Uterus (tissue), 4 donors: ENCODE data around the gene MRC2. TPM values are rescaled to one million over a fixed set of nuclear protein-coding genes. Genes with fewer than 3 reads are reported as not detected.

Source experiments
- DNase-seq, 2 donors: peaks; one replicate each; pipeline ENCODE4 v3.0.0-alpha.2; 2019 to 2020
- H3K27ac ChIP-seq, 2 donors: fragments of 200-600 bp; sonication (generic); 1 replicate in 1 of 2; 2 replicates in 1 of 2; pipeline ENCODE4 v1.5.1; 2016 to 2018
- H3K27me3 ChIP-seq, 2 donors: fragments of 200-600 bp; sonication (generic); one replicate each; pipeline ENCODE4 v1.5.1; 2018 to 2019; ENCODE audit warnings: control low read depth in 1 of 2
- H3K36me3 ChIP-seq, 2 donors: fragments of 200-600 bp; sonication (generic); one replicate each; pipeline ENCODE4 v1.5.1; 2019; ENCODE audit warnings: control low read depth in 1 of 2
- H3K4me1 ChIP-seq, 2 donors: fragments of 200-600 bp; sonication (generic); one replicate each; pipeline ENCODE4 v1.5.1; 2018 to 2019; ENCODE audit warnings: control low read depth in 1 of 2
- H3K4me3 ChIP-seq, 2 donors: fragments of 200-600 bp; sonication (generic); 1 replicate in 1 of 2; 2 replicates in 1 of 2; pipeline ENCODE4 v1.5.1; 2018 to 2019; ENCODE audit warnings: mild to moderate bottlenecking in 1 of 2
- H3K9me3 ChIP-seq, 2 donors: fragments of 200-600 bp; sonication (generic); one replicate each; pipeline ENCODE4 v1.5.1; 2019; ENCODE audit warnings: control low read depth in 1 of 2
- POLR2A ChIP-seq, 2 donors: fragments of 450-650 bp; IDR thresholded peaks; one replicate each; pipeline ENCODE4 v1.6.1; 2016; ENCODE audit warnings: antibody characterized with exemption in 2 of 2, mild to moderate bottlenecking in 1 of 2, moderate library complexity in 1 of 2
- intact Hi-C: fragments of 100-400 bp; cut with DNase I; formaldehyde crosslinking; loops from one replicate; pipeline ENCODE4 v1.15.1; 2023; ENCODE audit warnings: low total_unique reads
- total RNA-seq, 4 donors: library from RNA; depleted of rRNA in 3 of 4; stranded (reverse); fragments of >200 nt in 3 of 4; gene quantifications; one replicate each; pipeline versions ENCODE4 v1.1.0 to v1.2.4, GENCODE V29; 2014 to 2023
- TF ChIP-seq, protein P1 (sequence below), 4 experiments: fragments of 200-600 bp in 2 of 4; fragments of 450-650 bp in 2 of 4; sonication (generic) in 2 of 4; IDR thresholded peaks; one replicate each; pipeline ENCODE4 v1.5.1; 2016 to 2019; ENCODE audit warnings: antibody characterized with exemption in 4 of 4, mild to moderate bottlenecking in 2 of 4, moderate library complexity in 1 of 4
- donor health status: DM: yes; HTN: yes; CAD: no.

Gene MRC2
- total RNA-seq, 4 donors from 2014 or later: 30.7 to 273 (median 102) TPM

DNA sequence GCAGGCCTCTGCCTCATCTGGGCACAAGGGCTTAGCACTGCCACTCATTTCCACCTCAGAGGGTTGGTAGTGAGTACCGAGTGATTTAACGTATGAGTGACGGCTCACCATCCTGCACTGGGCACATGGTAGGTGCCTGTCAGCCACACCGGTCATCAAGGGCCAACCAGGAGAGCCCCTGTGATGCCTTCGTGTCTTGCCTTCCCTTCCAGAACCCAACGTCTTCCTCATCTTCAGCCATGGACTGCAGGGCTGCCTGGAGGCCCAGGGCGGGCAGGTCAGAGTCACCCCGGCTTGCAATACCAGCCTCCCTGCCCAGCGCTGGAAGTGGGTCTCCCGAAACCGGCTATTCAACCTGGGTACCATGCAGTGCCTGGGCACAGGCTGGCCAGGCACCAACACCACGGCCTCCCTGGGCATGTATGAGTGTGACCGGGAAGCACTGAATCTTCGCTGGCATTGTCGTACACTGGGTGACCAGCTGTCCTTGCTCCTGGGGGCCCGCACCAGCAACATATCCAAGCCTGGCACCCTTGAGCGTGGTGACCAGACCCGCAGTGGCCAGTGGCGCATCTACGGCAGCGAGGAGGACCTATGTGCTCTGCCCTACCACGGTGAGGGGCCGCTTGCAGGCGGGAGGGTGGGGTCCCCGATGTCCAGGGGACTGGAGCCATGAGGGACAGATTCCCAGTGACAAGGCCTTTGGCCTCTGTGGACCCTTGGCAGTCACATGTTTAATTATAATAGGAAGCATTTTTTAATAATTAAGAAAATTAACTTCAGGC lies 37.1 kb downstream of the MRC2 start:
- intact Hi-C loops: no loop called here
- no peak for DNase-seq
- Histone ChIP-seq H3K4me3 (no peak overlapping the region), H3K27me3 (no peaks in the 10 kb centered on the region), H3K9me3 (peaks cover 0 to 4% of the 10 kb centered on the region in 2 donors), H3K4me1 (no peaks in the 10 kb centered on the region), H3K36me3 (no peaks in the 10 kb centered on the region), H3K27ac (no peak overlapping the region)
- no peak for TF ChIP-seq POLR2A (IDR thresholded peaks at IDR 0.05)
- TF ChIP-seq, protein P1, sequence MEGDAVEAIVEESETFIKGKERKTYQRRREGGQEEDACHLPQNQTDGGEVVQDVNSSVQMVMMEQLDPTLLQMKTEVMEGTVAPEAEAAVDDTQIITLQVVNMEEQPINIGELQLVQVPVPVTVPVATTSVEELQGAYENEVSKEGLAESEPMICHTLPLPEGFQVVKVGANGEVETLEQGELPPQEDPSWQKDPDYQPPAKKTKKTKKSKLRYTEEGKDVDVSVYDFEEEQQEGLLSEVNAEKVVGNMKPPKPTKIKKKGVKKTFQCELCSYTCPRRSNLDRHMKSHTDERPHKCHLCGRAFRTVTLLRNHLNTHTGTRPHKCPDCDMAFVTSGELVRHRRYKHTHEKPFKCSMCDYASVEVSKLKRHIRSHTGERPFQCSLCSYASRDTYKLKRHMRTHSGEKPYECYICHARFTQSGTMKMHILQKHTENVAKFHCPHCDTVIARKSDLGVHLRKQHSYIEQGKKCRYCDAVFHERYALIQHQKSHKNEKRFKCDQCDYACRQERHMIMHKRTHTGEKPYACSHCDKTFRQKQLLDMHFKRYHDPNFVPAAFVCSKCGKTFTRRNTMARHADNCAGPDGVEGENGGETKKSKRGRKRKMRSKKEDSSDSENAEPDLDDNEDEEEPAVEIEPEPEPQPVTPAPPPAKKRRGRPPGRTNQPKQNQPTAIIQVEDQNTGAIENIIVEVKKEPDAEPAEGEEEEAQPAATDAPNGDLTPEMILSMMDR (IDR thresholded peaks at IDR 0.05): no peak

DNA sequence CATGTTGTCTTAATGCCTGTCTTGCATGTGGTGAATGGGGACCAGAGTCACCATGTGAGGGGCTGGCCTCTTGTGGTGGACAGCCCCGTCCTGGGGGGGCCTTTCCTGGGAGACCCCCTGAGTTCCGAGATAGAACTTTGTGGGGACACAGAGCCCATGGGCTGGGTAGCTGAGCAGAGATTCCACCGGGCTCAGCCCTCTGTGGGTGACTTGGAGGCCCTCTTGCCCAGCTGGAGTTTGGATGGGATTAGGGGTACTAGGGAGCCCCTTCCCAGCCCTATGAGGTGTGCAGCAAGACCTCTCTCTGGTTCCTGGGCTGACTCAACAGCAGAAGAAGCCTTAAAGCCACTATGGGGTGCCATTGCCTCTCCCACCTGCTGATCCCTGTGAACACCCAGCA lies 38.1 kb downstream of the MRC2 start:
- intact Hi-C loops: no loop called here
- H3K4me3 ChIP-seq: no peak overlapping the region
- no peaks in the 10 kb centered on the region for H3K4me1 ChIP-seq
- peaks cover 0 to under 1% of the 10 kb centered on the region in 2 donors for H3K9me3 ChIP-seq
- no peaks in the 10 kb centered on the region for H3K36me3 ChIP-seq
- no peak for DNase-seq
- TF ChIP-seq POLR2A (IDR thresholded peaks at IDR 0.05): no peak
- TF ChIP-seq, protein P1 (IDR thresholded peaks at IDR 0.05): no peak
- H3K27me3 ChIP-seq: no peaks in the 10 kb centered on the region
- H3K27ac ChIP-seq: no peak overlapping the region

DNA sequence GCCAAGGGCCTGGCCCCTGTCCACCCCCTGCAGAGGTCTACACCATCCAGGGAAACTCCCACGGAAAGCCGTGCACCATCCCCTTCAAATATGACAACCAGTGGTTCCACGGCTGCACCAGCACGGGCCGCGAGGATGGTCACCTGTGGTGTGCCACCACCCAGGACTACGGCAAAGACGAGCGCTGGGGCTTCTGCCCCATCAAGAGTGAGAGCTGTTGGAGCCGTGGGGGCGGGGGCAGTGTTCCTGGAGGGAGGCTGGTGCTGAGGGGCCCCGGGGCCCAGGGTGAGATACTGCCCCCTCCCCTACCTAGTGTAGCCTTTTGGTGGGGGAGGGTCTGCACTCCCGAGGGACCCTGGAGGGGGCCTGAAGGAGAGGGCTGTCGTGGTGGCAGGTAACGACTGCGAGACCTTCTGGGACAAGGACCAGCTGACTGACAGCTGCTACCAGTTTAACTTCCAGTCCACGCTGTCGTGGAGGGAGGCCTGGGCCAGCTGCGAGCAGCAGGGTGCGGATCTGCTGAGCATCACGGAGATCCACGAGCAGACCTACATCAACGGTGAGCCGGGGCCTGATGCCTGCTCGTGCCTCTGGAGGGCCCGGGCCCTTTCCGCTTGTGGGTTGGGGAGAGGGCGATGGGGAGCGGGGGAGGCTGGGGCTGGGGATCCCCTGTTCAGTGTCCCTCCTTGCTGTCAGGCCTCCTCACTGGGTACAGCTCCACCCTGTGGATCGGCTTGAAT lies 38.8 kb downstream of the MRC2 start:
- TF ChIP-seq POLR2A (IDR thresholded peaks at IDR 0.05): no peak
- TF ChIP-seq, protein P1 (IDR thresholded peaks at IDR 0.05): no peak
- Histone ChIP-seq H3K9me3 (no peaks in the 10 kb centered on the region), H3K4me1 (no peaks in the 10 kb centered on the region), H3K4me3 (no peak overlapping the region), H3K27me3 (no peaks in the 10 kb centered on the region), H3K27ac (no peak overlapping the region), H3K36me3 (no peaks in the 10 kb centered on the region)
- no peak for DNase-seq
- intact Hi-C loops: no loop called here

DNA sequence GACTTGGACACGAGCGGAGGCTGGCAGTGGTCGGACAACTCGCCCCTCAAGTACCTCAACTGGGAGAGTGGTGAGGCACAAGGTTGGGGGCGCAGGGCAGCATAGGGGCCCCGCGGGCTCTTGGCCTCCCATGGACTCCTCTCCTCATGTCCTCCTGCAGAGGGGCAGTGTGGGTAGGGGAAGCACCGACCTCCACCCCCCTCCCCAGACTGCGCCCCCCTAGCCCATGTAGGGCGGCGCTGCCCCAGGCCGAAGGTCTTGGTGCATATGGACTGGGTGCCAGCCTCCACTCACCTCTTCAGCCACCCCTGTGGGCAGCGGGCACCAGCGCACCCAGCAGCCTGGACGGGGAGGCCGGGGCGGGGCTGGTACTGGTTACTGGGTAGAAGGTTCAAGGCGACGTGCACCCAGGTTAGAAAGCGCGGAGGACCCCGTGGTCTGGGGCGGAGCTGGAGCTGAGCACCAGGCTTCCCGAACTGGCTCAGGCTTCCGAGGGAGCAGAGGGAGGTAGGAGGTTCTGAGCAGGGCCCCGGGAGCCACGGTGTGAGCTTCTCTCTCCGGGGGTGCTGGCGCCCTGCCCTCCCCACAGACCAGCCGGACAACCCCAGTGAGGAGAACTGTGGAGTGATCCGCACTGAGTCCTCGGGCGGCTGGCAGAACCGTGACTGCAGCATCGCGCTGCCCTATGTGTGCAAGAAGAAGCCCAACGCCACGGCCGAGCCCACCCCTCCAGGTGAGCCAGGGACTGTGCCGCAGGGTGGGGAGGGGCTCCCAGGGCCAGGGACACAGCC lies 39.5 kb downstream of the MRC2 start:
- Histone ChIP-seq H3K36me3 (no peaks in the 10 kb centered on the region), H3K9me3 (no peaks in the 10 kb centered on the region), H3K4me1 (no peaks in the 10 kb centered on the region), H3K4me3 (no peak overlapping the region), H3K27me3 (no peaks in the 10 kb centered on the region), H3K27ac (no peak overlapping the region)
- DNase-seq: no peak
- TF ChIP-seq, protein P1 (IDR thresholded peaks at IDR 0.05): no peak
- TF ChIP-seq POLR2A (IDR thresholded peaks at IDR 0.05): no peak
- intact Hi-C loops: no loop called here
